Dendritic cell treated with granulocyte-macrophage colony-stimulating factor and Interleukin-4, amounts not matched to agents 40 ng/mL and 50 ng/mL, for 4 days (primary cell): Measurements from ENCODE around the gene NSUN3.

ENCODE experiments used
- H3K27ac Mint-ChIP-seq: one replicate; pipeline ENCODE4 v1.8.0; 2022; ENCODE audit warnings: mild to moderate bottlenecking, mixed read lengths
- H3K27me3 Mint-ChIP-seq: one replicate; pipeline ENCODE4 v1.8.0; 2022; ENCODE audit warnings: mild to moderate bottlenecking, mixed read lengths
- H3K36me3 Mint-ChIP-seq: one replicate; pipeline ENCODE4 v1.8.0; 2022; ENCODE audit warnings: low read depth, mixed read lengths
- H3K4me1 Mint-ChIP-seq: one replicate; pipeline ENCODE4 v1.8.0; 2022; ENCODE audit warnings: low read depth, mixed read lengths
- H3K4me3 Mint-ChIP-seq: one replicate; pipeline ENCODE4 v1.8.0; 2022; ENCODE audit warnings: mild to moderate bottlenecking, moderate library complexity, mixed read lengths
- H3K9me3 Mint-ChIP-seq: one replicate; pipeline ENCODE4 v1.8.0; 2022; ENCODE audit warnings: mixed read lengths
- intact Hi-C: fragments of 100-400 bp; cut with micrococcal nuclease; formaldehyde crosslinking; loops from one replicate; pipeline ENCODE4 v1.15.0; 2022

The NSUN3 gene

DNA sequence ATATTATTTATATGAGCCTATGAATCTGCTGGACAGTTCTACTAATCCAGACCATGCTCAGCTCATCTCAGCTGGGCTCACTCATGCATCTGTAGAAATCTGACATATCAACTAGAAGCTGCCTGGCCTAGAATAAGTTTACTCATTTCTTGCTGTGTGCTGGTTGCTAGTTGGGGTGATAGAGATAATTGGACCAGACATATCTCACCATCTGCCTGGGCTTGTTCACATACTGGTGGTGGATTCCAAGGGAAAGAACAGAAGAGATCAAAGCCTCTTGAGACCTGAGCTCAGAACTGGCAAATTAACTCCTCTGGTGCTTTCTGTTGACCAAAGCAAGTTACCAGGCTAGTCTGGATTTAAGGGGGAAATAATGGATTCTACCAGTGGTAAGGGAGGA lies 109.1 kb downstream of the NSUN3 start:
- Mint-ChIP-seq H3K9me3 (no peaks in the 10 kb centered on the region), H3K4me1 (no peaks in the 10 kb centered on the region), H3K27ac (no peak overlapping the region), H3K36me3 (no peaks in the 10 kb centered on the region), H3K4me3 (no peak overlapping the region), H3K27me3 (no peaks in the 10 kb centered on the region)
- intact Hi-C loops, result no loop called here

DNA sequence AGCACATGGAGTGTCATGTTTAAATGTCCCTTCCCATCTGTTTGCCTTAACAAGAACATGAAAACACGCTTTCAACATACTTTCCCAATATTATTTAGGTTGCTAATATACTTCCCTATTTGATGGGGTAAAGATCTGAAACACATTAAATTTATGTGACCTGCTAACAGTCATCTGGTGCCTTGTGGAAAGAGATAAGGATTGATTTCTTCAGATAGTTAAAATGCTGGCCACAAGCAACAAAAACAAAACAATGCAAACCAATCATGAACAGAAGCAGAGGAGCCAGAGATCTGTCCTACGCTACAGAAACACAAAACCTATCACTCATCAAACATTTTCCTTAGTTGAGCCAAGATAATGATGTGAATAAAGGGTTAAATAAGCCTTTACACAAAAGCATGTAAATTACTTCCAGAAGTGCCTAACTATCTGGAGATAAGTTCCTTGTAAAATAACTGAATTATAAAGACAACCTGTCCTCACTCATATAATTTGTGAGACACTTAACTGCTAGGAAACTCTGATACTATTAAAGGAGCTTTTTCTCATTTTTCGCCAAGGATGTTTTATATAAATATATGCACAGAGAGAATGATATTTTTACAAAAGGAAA lies 109.9 kb downstream of the NSUN3 start:
- no peak overlapping the region for H3K4me3 Mint-ChIP-seq
- intact Hi-C loops, result no loop called here
- H3K9me3 Mint-ChIP-seq, result no peaks in the 10 kb centered on the region
- H3K27me3 Mint-ChIP-seq, result no peaks in the 10 kb centered on the region
- no peaks in the 10 kb centered on the region for H3K36me3 Mint-ChIP-seq
- H3K4me1 Mint-ChIP-seq, result no peaks in the 10 kb centered on the region
- no peak overlapping the region for H3K27ac Mint-ChIP-seq

DNA sequence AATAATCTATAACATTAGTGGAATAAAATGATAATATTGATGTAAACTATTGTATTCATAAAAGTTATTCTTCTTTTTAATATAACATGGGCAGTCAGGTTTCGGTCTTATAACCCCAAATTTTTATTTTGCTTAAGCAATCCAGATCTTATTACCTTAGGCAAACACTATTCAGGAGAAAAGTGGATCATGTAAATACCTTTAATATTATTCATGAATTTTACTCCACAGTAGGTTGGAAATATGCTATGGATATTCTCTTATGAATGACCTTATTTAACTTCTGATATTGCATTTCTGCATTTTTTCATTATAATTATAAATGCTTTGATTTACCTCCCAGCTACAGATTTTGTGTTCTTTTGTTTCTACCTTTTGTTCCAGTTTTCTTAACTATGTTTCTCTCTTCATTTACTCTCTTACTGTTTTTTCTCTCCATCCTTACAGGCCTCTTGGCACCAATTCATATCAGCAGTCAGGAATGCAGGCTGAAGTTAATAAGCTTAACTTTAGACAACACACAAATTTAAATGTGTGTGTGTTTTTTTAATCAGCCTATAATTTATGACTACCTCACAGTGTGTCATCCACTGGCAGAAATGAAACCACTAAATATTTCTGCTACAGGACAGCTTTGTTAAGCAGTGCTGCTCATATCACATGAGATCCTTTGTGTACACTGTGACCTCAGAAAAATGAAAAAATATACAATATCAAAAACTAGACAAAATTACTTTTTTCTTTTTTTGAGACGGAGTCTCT lies 111.0 kb downstream of the NSUN3 start:
- Mint-ChIP-seq H3K9me3 (no peaks in the 10 kb centered on the region), H3K4me3 (no peak overlapping the region), H3K27me3 (no peaks in the 10 kb centered on the region), H3K27ac (no peak overlapping the region), H3K4me1 (no peaks in the 10 kb centered on the region), H3K36me3 (no peaks in the 10 kb centered on the region)
- intact Hi-C loops, result no loop called here

DNA sequence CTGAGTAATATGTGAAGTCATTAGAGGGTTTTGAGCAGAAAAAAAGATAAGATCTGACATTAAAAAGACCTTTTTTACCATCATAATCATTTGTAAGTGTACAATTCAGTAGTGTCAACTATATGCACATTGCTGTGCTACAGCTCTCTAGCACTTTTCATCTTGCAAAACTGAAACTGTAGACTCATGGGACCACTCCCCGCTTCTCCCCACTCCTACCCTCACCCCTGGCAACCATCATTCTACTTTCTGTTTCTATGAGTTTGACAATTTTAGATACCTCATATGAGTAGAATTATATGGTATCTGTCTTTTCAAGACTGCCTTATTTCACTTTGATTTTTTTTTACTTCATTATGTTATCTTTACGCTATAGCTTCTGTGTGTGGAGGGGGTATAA lies 112.8 kb downstream of the NSUN3 start:
- intact Hi-C loops, result no loop called here
- H3K4me1 Mint-ChIP-seq, result no peaks in the 10 kb centered on the region
- H3K27ac Mint-ChIP-seq, result no peak overlapping the region
- no peaks in the 10 kb centered on the region for H3K9me3 Mint-ChIP-seq
- H3K27me3 Mint-ChIP-seq, result no peaks in the 10 kb centered on the region
- H3K36me3 Mint-ChIP-seq, result no peaks in the 10 kb centered on the region
- no peak overlapping the region for H3K4me3 Mint-ChIP-seq

DNA sequence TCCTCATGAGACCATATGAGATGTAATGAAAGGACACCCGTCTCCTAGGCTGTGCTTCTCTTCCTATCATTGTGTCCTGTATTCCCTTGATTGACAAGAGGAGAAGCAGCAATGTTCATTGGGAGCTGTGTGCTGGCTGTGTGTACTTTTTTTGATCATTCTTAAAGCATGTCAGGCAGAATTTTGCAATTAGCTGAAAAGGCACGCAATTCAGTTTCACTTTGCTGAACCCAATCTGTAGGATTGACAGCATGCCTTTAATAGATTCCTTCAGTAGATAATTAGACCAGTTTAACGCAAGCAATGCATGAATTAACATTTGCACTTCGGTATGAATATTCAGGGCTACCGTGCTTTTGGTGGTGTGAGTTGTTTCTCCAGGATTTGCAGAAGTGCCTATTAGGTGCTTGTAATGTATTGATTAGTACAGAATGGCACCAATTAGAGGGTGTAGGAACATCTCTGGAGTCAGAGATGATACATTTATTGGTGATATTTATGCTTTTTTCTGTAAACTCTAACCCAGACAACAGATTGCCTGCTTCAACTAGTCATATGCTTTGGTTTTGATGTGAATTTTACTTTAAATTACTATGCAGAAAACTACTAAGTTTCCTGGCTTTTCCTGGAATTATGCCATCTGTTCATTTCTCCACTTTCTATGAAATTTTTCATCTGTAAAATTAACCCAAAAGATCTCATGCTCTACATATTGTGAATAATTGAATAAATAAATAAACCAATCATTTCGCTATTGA lies 114.3 kb downstream of the NSUN3 start:
- Mint-ChIP-seq H3K36me3 (no peaks in the 10 kb centered on the region), H3K27ac (no peak overlapping the region), H3K27me3 (no peaks in the 10 kb centered on the region)

More for the DNA sequence above, 114.3 kb downstream of the NSUN3 start:
- intact Hi-C loops, result no loop called here
- Mint-ChIP-seq H3K9me3 (no peaks in the 10 kb centered on the region), H3K4me1 (no peaks in the 10 kb centered on the region), H3K4me3 (no peak overlapping the region)
